Esophagus squamous epithelium (tissue), 5 donors: ENCODE results near the gene SAE1. TPM values are rescaled to one million over a fixed set of nuclear protein-coding genes. Genes with fewer than 3 reads are reported as not detected.

Source experiments
- DNase-seq: peaks from one replicate; lab custom pipeline; 2025; lab: John Stamatoyannopoulos, UW
- H3K27ac ChIP-seq, 4 donors: fragments of 200-600 bp; sonication (generic); one replicate each; pipeline ENCODE4 v1.5.1; 2016 to 2019; ENCODE audit warnings: mild to moderate bottlenecking in 1 of 4
- H3K27me3 ChIP-seq, 4 donors: fragments of 200-600 bp; sonication (generic); 1 replicate in 3 of 4; 2 replicates in 1 of 4; pipeline versions ENCODE4 v1.5.1 to v1.6.0; 2017 to 2021; ENCODE audit warnings: antibody characterized with exemption in 1 of 4
- H3K36me3 ChIP-seq, 3 donors: fragments of 200-600 bp; sonication (generic); one replicate each; pipeline ENCODE4 v1.5.1; 2016 to 2019
- H3K4me1 ChIP-seq, 3 donors: fragments of 200-600 bp; sonication (generic); one replicate each; pipeline ENCODE4 v1.5.1; 2017 to 2019
- H3K4me3 ChIP-seq, 4 donors: fragments of 200-600 bp; sonication (generic); 1 replicate in 3 of 4; 2 replicates in 1 of 4; pipeline ENCODE4 v1.5.1; 2016 to 2019; ENCODE audit warnings: mild to moderate bottlenecking in 2 of 4, moderate library complexity in 1 of 4
- H3K9me3 ChIP-seq, 3 donors: fragments of 200-600 bp; sonication (generic); one replicate each; pipeline ENCODE4 v1.5.1; 2016 to 2019
- CTCF ChIP-seq, 6 experiments: fragments of 450-650 bp in 4 of 6; fragments of 200-600 bp in 2 of 6; sonication (generic) in 2 of 6; IDR thresholded peaks; one replicate each; pipeline ENCODE4 v1.5.1; 2016 to 2019; ENCODE audit warnings: antibody characterized with exemption in 6 of 6, mild to moderate bottlenecking in 4 of 6, moderate library complexity in 4 of 6
- POLR2A ChIP-seq, 4 donors: fragments of 450-650 bp; IDR thresholded peaks; one replicate each; pipeline ENCODE4 v1.6.1; 2017; ENCODE audit warnings: antibody characterized with exemption in 4 of 4, mild to moderate bottlenecking in 4 of 4, moderate library complexity in 3 of 4
- WGBS, 2 donors: methylation state at CpG; one replicate each; pipeline ENCODE4 v1.1.5; 2018; 5-methylcytosine and 5-hydroxymethylcytosine counted together
- intact Hi-C: fragments of 100-400 bp; cut with DNase I; formaldehyde crosslinking; loops from one replicate; pipeline ENCODE4 v1.15.0; 2022
- total RNA-seq, 4 donors: library from RNA; depleted of rRNA; stranded (reverse); fragments of >200 nt; gene quantifications; one replicate each; pipeline ENCODE4 v1.1.0, GENCODE V29; 2016
- donor health status: DM: yes; HTN: yes; CAD: no.

Gene SAE1
- total RNA-seq, 4 donors from 2014 or later: 31.8 to 73.5 (median 62.1) TPM

DNA sequence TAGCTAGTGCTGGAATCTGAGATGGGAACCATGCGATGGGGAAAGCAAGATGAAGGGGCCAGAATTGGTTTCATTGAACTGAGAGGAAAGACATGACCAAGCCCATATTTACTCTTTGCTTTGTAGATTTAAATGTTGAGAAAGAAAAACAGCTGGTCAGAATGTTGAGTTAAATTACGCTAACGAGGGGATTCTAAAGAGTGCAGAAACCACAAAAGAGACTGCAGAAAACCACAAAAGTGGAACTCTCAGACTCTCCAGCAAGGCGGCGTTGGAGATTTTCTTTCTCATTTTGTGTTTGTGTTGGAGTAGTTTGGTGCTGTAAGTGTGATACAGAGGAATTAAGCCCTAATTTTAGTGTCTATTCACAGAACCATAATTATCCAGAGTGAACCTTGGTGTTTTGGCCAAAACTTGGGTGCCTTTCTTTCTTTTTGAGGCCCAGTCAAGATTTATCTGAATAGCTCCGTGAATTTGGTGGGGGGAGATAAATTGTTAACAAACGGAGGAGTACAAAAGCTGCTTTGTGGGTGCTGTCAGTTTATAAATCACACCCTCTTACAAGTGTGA lies 26.3 kb downstream of the SAE1 start:
- Histone ChIP-seq H3K36me3 (peaks cover 0 to 61% (median 0%) of the 10 kb centered on the region in 3 donors), H3K4me1 (peaks cover 33 to 82% (median 60%) of the 10 kb centered on the region in 3 donors), H3K27me3 (no peaks in the 10 kb centered on the region), H3K9me3 (no peaks in the 10 kb centered on the region), H3K4me3 (no peak overlapping the region), H3K27ac (peak overlapping the region; percentile 75 to 88 (median 84))
- TF ChIP-seq POLR2A (IDR thresholded peaks at IDR 0.05) (no peak), CTCF (IDR thresholded peaks at IDR 0.05) (no peak)
- intact Hi-C loops: no loop called here
- no peak for DNase-seq
- 37 to 42% methylated on average over 7 of the region's 7 CpGs for WGBS, 2 donors

GRCh38 chr19:47157431-47158321 lies 27.0 kb downstream of the SAE1 start:
- intact Hi-C loops: no loop called here
- WGBS, 2 donors: 33 to 39% methylated on average over 9 to 10 of the region's 10 CpGs
- H3K4me3 ChIP-seq: peak overlapping the region in 1 of 4 donors; percentile 3

DNA sequence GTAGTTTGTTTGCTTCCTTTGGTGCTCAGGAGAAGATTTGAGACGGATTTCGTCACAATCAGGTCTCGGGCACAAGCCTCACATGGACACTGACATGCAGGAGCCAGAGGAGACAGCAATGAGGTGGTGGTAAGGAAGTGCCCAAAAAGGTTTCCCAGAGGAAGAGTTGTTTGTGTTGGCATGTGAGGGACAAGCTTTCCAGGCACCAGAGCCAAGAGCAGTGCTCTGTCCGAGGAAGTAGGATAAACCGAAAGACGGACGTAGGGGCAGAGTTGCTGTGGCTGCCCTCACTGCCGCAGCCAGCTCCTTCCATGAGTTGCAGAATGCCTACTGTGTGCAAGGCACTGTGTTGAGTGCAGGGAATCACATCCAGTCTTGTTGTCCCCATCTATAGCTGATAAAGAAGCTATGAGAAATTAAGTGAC lies 27.7 kb downstream of the SAE1 start:
- WGBS, 2 donors: 49 to 62% methylated on average over 7 of the region's 8 CpGs
- no peaks in the 10 kb centered on the region for H3K9me3 ChIP-seq
- no peak for TF ChIP-seq POLR2A (IDR thresholded peaks at IDR 0.05)
- H3K4me1 ChIP-seq: peaks cover 31 to 79% (median 50%) of the 10 kb centered on the region in 3 donors
- peak overlapping the region; percentile 75 to 88 (median 84) for H3K27ac ChIP-seq
- peak overlapping the region in 1 of 4 donors; percentile 29 for H3K4me3 ChIP-seq
- intact Hi-C loops: no loop called here
- no peak for DNase-seq
- peaks cover 0 to 58% (median 0%) of the 10 kb centered on the region in 3 donors for H3K36me3 ChIP-seq
- H3K27me3 ChIP-seq: no peaks in the 10 kb centered on the region

More at GRCh38 chr19:47157431-47158321, 27.0 kb downstream of the SAE1 start:
- Histone ChIP-seq H3K27ac (peak overlapping the region; percentile 75 to 88 (median 84)), H3K9me3 (no peaks in the 10 kb centered on the region), H3K27me3 (no peaks in the 10 kb centered on the region), H3K4me1 (peaks cover 31 to 84% (median 56%) of the 10 kb centered on the region in 3 donors), H3K36me3 (peaks cover 0 to 61% (median 0%) of the 10 kb centered on the region in 3 donors)
- TF ChIP-seq CTCF (IDR thresholded peaks at IDR 0.05) (peak in 3 of 6 experiments; percentile 7 to 26 (median 20)), POLR2A (IDR thresholded peaks at IDR 0.05) (no peak)
- no peak for DNase-seq

- no peak for TF ChIP-seq POLR2A (IDR thresholded peaks at IDR 0.05)
- no peak for TF ChIP-seq CTCF (IDR thresholded peaks at IDR 0.05)
- Histone ChIP-seq H3K36me3 (peaks cover 0 to 52% (median 0%) of the 10 kb centered on the region in 3 donors), H3K27ac (peak overlapping the region; percentile 75 to 88 (median 84)), H3K4me3 (peak overlapping the region in 1 of 4 donors; percentile 29), H3K27me3 (no peaks in the 10 kb centered on the region), H3K9me3 (no peaks in the 10 kb centered on the region), H3K4me1 (peaks cover 31 to 72% (median 44%) of the 10 kb centered on the region in 3 donors)
- intact Hi-C loops: no loop called here
- no peak for DNase-seq
- WGBS, 2 donors: 51 to 53% methylated on average over 7 of the region's 7 CpGs
Measured at GRCh38 chr19:47158879-47159503, 28.4 kb downstream of the SAE1 start.

GRCh38 chr19:47161876-47162489 lies 31.3 kb downstream of the SAE1 start:
- Histone ChIP-seq H3K27me3 (no peaks in the 10 kb centered on the region), H3K36me3 (peaks cover 0 to 44% (median 0%) of the 10 kb centered on the region in 3 donors), H3K9me3 (no peaks in the 10 kb centered on the region), H3K4me1 (peaks cover 26 to 43% (median 28%) of the 10 kb centered on the region in 3 donors), H3K27ac (no peak overlapping the region), H3K4me3 (no peak overlapping the region)
- WGBS, 2 donors: 72 to 73% methylated on average over 3 of the region's 3 CpGs
- DNase-seq: no peak
- TF ChIP-seq CTCF (IDR thresholded peaks at IDR 0.05): no peak
- TF ChIP-seq POLR2A (IDR thresholded peaks at IDR 0.05): no peak
- intact Hi-C loops: no loop called here
